ENCODE results near the gene STOML1. TPM values are rescaled to one million over a fixed set of nuclear protein-coding genes. Genes with fewer than 3 reads are reported as not detected.

STOML1 gene
- total and polyA plus RNA-seq, 2 experiments from 2014 or later = 27.2 to 27.8 TPM

- WGBS, 2 experiments (ENCODE audit: low coverage in 1 of 2, low lambda C conversion rate in 2 of 2, missing lambda C conversion rate in 2 of 2) = 86 to 90% methylated on average over 8 to 9 of the region's 10 CpGs
- TF ChIP-seq EZH2phosphoT487 (IDR thresholded peaks at IDR 0.05; ENCODE audit: insufficient read depth, low read depth) (no peak), EZH2 (IDR thresholded peaks at IDR 0.05; ENCODE audit: insufficient read depth, poor library complexity, severe bottlenecking) (no peak)
- Histone ChIP-seq H4K20me1 (ENCODE audit: insufficient read depth) (no peaks in the 10 kb centered on the region), H3K9me2 (ENCODE audit: insufficient read depth) (no peaks in the 10 kb centered on the region), H3K4me2 (ENCODE audit: unreplicated experiment) (no peak overlapping the region), H2AFZ (no peak overlapping the region), H3K4me1 (ENCODE audit: insufficient read depth) (peaks cover 67% of the 10 kb centered on the region), H3K36me3 (ENCODE audit: low read depth) (peaks cover 17% of the 10 kb centered on the region; the same call in 1 of the 2 replicates), H3K9ac (no peak overlapping the region), H3F3A (ENCODE audit: insufficient read depth) (peaks cover 48% of the 10 kb centered on the region), H3K4me3 (no peak overlapping the region), H3K79me2 (ENCODE audit: insufficient read depth) (peaks cover 94% of the 10 kb centered on the region), H3K27ac (no peak overlapping the region), H3K9me3 (ENCODE audit: low read depth) (no peaks in the 10 kb centered on the region), H3K27me3 (replicated peaks; ENCODE audit: insufficient read depth) (no peaks in the 10 kb centered on the region)
- no peak for DNase-seq
- in situ Hi-C loops (cut with MboI) = no loop called here
Measured at GRCh38 chr15:73937296-73937695, 54.8 kb downstream of the STOML1 start.

GRCh38 chr15:73936588-73937290 is 55.4 kb downstream of the STOML1 start:
- H2AFZ ChIP-seq = no peak overlapping the region
- no peaks in the 10 kb centered on the region for H4K20me1 ChIP-seq (ENCODE audit: insufficient read depth)
- in situ Hi-C loops (cut with MboI) = no loop called here
- no peaks in the 10 kb centered on the region for H3K27me3 ChIP-seq (replicated peaks; ENCODE audit: insufficient read depth)
- peaks cover 94% of the 10 kb centered on the region for H3K79me2 ChIP-seq (ENCODE audit: insufficient read depth)
- peaks cover 67% of the 10 kb centered on the region for H3K4me1 ChIP-seq (ENCODE audit: insufficient read depth)
- no peak overlapping the region for H3K4me2 ChIP-seq (ENCODE audit: unreplicated experiment)
- H3K9me2 ChIP-seq (ENCODE audit: insufficient read depth) = no peaks in the 10 kb centered on the region
- H3K36me3 ChIP-seq (ENCODE audit: low read depth) = peaks cover 17% of the 10 kb centered on the region; the same call in 1 of the 2 replicates
- 84 to 86% methylated on average over 12 of the region's 12 CpGs for WGBS, 2 experiments (ENCODE audit: low coverage in 1 of 2, low lambda C conversion rate in 2 of 2, missing lambda C conversion rate in 2 of 2)
- peaks cover 51% of the 10 kb centered on the region for H3F3A ChIP-seq (ENCODE audit: insufficient read depth)
- H3K4me3 ChIP-seq = no peak overlapping the region
- no peak overlapping the region for H3K9ac ChIP-seq
- H3K9me3 ChIP-seq (ENCODE audit: low read depth) = no peaks in the 10 kb centered on the region
- no peak for DNase-seq
- TF ChIP-seq EZH2phosphoT487 (IDR thresholded peaks at IDR 0.05; ENCODE audit: insufficient read depth, low read depth) = no peak
- no peak for TF ChIP-seq EZH2 (IDR thresholded peaks at IDR 0.05; ENCODE audit: insufficient read depth, poor library complexity, severe bottlenecking)
- H3K27ac ChIP-seq = no peak overlapping the region

GRCh38 chr15:73936181-73936580 is 55.9 kb downstream of the STOML1 start:
- DNase-seq = no peak
- no peak overlapping the region for H3K27ac ChIP-seq
- TF ChIP-seq EZH2phosphoT487 (IDR thresholded peaks at IDR 0.05; ENCODE audit: insufficient read depth, low read depth) = no peak
- TF ChIP-seq EZH2 (IDR thresholded peaks at IDR 0.05; ENCODE audit: insufficient read depth, poor library complexity, severe bottlenecking) = no peak
- H4K20me1 ChIP-seq (ENCODE audit: insufficient read depth) = no peaks in the 10 kb centered on the region
- H3K27me3 ChIP-seq (replicated peaks; ENCODE audit: insufficient read depth) = no peaks in the 10 kb centered on the region
- H3K4me2 ChIP-seq (ENCODE audit: unreplicated experiment) = no peak overlapping the region
- no peaks in the 10 kb centered on the region for H3K9me2 ChIP-seq (ENCODE audit: insufficient read depth)
- no peak overlapping the region for H2AFZ ChIP-seq
- H3F3A ChIP-seq (ENCODE audit: insufficient read depth) = peaks cover 56% of the 10 kb centered on the region
- WGBS, 2 experiments (ENCODE audit: low coverage in 1 of 2, low lambda C conversion rate in 2 of 2, missing lambda C conversion rate in 2 of 2) = 81% methylated on average over 5 of the region's 5 CpGs
- H3K9ac ChIP-seq = no peak overlapping the region
- in situ Hi-C loops (cut with MboI) = no loop called here
- H3K36me3 ChIP-seq (ENCODE audit: low read depth) = peaks cover 17% of the 10 kb centered on the region; the same call in 1 of the 2 replicates
- H3K4me3 ChIP-seq = no peak overlapping the region
- peaks cover 94% of the 10 kb centered on the region for H3K79me2 ChIP-seq (ENCODE audit: insufficient read depth)
- peaks cover 67% of the 10 kb centered on the region for H3K4me1 ChIP-seq (ENCODE audit: insufficient read depth)
- no peaks in the 10 kb centered on the region for H3K9me3 ChIP-seq (ENCODE audit: low read depth)

GRCh38 chr15:73935547-73935946 is 56.5 kb downstream of the STOML1 start:
- no peak for TF ChIP-seq EZH2 (IDR thresholded peaks at IDR 0.05; ENCODE audit: insufficient read depth, poor library complexity, severe bottlenecking)
- TF ChIP-seq EZH2phosphoT487 (IDR thresholded peaks at IDR 0.05; ENCODE audit: insufficient read depth, low read depth) = no peak
- Histone ChIP-seq H3F3A (ENCODE audit: insufficient read depth) (peaks cover 53% of the 10 kb centered on the region), H3K27ac (0 out of 2 replicates have a peak overlapping the region, but pooled peaks have one; percentile 23), H3K9me2 (ENCODE audit: insufficient read depth) (no peaks in the 10 kb centered on the region), H4K20me1 (ENCODE audit: insufficient read depth) (no peaks in the 10 kb centered on the region), H3K9ac (no peak overlapping the region), H3K4me1 (ENCODE audit: insufficient read depth) (peaks cover 69% of the 10 kb centered on the region), H3K79me2 (ENCODE audit: insufficient read depth) (peaks cover 100% of the 10 kb centered on the region), H3K9me3 (ENCODE audit: low read depth) (no peaks in the 10 kb centered on the region), H3K4me2 (ENCODE audit: unreplicated experiment) (no peak overlapping the region), H3K27me3 (replicated peaks; ENCODE audit: insufficient read depth) (no peaks in the 10 kb centered on the region), H3K36me3 (ENCODE audit: low read depth) (peaks cover 17% of the 10 kb centered on the region; the same call in 1 of the 2 replicates), H3K4me3 (no peak overlapping the region), H2AFZ (no peak overlapping the region)
- in situ Hi-C loops (cut with MboI) = no loop called here
- DNase-seq = peak; percentile 49
- 92 to 100% methylated on average over 2 to 4 of the region's 4 CpGs for WGBS, 2 experiments (ENCODE audit: low coverage in 1 of 2, low lambda C conversion rate in 2 of 2, missing lambda C conversion rate in 2 of 2)

Data from GM23248 (cell line).